Subcutaneous adipose tissue (tissue), 4 donors: ENCODE measurements around the gene SLC8A2. TPM values are rescaled to one million over a fixed set of nuclear protein-coding genes. Genes with fewer than 3 reads are reported as not detected.

Experiments used
- total RNA-seq, 4 donors: library from RNA; depleted of rRNA; stranded (reverse); fragments of >200 nt; gene quantifications; one replicate each; pipeline ENCODE4 v1.1.0, GENCODE V29; 2016
- TF ChIP-seq, protein P1 (sequence below): fragments of 450-650 bp; IDR thresholded peaks from one replicate; pipeline ENCODE4 v1.5.1; 2016; ENCODE audit warnings: low read depth, mild to moderate bottlenecking, control low read depth, antibody characterized with exemption, moderate library complexity

The SLC8A2 gene
- total RNA-seq, 4 donors from 2014 or later, result 0.17 to 4.3 (median 0.22) TPM; not detected in 1

DNA sequence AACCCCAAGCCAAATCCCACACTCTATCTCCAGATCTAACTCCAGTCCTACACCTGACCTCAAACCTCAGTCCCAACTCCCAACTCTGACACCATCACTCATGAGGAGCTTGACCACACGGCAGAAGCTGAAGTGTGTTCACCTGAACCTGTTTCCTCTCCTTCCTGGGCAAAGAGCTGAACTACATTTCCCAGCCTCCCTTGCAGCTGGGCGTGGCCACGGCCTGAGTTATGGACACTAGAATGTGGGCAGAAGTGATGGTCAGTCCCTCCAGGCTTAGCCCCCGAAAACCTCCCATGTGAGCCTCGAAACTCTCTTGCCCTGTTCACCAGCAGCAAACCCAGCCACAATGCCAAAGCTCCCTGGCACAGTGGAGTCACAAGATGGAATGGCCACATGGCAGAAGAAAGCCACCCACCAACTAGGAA is 32.9 kb downstream of the SLC8A2 start:
- TF ChIP-seq, protein P1, sequence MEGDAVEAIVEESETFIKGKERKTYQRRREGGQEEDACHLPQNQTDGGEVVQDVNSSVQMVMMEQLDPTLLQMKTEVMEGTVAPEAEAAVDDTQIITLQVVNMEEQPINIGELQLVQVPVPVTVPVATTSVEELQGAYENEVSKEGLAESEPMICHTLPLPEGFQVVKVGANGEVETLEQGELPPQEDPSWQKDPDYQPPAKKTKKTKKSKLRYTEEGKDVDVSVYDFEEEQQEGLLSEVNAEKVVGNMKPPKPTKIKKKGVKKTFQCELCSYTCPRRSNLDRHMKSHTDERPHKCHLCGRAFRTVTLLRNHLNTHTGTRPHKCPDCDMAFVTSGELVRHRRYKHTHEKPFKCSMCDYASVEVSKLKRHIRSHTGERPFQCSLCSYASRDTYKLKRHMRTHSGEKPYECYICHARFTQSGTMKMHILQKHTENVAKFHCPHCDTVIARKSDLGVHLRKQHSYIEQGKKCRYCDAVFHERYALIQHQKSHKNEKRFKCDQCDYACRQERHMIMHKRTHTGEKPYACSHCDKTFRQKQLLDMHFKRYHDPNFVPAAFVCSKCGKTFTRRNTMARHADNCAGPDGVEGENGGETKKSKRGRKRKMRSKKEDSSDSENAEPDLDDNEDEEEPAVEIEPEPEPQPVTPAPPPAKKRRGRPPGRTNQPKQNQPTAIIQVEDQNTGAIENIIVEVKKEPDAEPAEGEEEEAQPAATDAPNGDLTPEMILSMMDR, result no peak

DNA sequence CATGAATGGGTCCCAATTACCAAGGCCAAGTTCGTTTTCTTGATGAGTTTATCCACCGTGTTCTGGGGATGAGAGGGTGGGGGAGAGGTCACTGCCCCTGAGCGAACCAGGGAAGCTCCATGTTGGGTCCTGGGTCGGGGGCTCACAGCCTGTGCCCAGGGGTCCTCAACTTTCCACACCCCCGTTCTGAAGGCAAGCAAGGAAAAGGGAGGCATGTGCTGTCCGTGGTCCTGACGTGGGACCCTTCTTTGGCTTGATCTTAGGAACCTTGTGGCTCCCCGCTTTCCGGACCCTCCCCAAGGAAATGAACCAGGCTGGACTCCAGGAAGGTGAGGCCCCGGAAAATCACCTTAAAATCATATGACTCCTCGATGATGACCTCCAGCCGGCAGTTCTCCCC is 34.2 kb downstream of the SLC8A2 start:
- TF ChIP-seq, protein P1, result no peak

DNA sequence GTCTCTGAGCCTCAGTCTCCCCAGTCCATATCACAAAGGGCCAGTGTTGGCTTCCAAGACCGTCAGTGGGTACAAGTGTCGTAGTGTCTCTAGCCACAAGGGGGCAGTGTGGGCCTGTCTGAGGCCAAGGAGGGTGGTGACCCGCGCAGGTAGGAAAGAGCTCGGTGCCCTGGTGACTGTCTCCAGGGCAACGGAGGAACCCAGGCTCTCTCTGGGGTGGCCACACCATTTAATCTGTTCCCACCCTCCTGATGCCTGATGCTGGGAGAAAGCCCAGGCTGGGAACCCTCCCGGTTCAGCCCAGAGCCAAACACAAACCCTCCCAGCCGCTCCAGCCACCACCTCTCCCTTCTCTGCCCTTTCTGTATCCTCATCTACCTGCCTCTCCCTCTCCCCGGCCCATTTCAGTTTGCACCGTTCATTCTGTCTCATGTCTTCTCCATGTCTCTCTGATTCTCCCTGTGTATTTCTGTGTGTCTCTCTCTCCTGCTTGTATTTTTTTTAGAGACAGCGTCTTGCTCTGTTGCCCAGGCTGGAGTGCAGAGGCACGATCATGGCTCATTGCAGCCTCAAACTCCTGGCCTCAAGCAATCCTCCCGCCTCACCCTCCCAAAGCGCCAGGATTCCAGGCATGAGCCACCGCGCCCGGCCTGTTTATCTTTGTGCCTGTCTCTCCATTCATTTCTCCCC is 34.8 kb downstream of the SLC8A2 start:
- TF ChIP-seq, protein P1, result no peak

DNA sequence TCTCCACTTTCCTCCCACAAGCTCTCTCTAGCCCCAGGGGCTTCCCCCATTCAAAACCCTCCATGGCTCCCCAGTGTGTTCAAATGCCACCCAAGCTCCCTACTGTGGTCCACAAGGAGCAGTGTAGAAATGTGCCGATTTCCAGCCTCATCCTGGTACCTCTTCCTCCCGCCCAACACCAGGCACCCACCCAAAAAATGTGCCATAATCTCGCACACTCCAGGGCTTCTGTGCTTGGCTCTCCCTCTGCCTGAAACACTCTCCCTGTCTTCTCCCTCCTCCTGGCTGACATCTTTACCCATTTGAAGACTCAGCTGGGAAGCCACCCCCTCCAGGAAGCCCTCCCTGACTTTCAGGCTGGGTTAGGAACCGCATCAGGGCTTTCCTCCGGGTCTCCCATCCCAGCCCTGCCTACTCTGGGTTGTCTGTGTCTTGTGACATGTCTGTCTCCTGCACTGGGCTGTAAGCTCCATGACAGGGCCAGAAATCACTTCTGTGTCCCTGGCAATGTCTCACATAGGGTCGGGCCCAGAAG is 35.7 kb downstream of the SLC8A2 start:
- TF ChIP-seq, protein P1, result no peak

DNA sequence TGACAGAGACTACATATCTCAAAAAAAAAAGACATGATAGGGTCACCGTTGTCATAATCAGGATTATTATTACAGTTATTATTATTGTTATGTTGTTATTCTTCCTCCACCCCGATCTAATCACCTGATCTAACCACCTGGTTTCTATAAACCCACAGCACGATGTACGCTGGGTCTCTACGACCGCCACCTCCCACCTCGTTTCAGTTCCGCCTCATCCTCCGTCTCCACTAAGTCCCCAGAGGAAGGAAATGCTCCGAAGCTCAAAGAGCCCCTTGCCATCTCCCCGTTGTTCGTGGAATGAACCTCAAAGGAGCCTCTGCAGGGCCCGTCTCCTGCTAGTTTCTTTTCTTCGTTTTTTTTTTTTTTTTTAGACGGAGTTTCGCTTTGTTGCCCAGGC is 36.5 kb downstream of the SLC8A2 start:
- TF ChIP-seq, protein P1, result no peak

DNA sequence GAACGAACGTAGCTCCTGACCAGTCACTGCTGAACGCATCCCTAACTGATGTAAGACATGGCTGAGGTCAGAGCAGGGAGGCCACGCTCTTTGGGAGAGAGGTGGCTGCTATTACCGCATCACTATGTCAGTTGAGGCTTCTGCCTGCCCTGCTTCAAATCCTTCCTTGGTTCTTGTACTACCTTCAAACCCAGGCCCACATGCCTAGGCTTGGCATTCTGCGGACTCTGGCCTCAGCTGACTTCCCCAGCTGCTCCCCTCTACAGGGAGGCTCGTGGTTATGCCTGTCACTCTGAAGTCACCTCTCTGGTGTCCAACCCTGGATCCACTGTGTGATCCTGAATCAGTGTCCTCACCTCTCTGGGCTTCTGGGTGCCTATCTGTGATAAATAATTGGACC is 37.6 kb downstream of the SLC8A2 start:
- TF ChIP-seq, protein P1, result no peak

DNA sequence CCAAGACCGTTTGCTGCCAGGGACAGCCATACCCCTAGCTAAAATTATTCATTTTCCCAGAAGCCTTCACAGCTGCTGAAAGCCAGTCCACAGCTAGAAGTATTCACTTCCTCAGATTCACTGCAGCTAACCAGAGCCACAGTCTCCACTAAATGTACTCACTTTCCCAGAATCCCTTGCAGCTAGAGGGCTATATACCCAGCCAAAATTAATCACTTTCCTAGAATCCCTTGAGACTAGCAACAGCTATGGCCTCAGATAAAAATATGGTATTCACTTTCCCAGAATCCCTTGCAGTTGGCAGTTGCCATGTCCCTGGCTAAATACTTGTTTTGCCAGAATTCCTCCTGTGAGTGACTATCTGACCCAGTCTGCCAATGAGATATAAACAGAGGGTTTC is 38.6 kb downstream of the SLC8A2 start:
- TF ChIP-seq, protein P1, result no peak
